ENCODE data around the gene NRCAM.

GRCh38 chr7:108326938-108327337 is 129.3 kb downstream of the NRCAM start:
- TF ChIP-seq, protein P1, sequence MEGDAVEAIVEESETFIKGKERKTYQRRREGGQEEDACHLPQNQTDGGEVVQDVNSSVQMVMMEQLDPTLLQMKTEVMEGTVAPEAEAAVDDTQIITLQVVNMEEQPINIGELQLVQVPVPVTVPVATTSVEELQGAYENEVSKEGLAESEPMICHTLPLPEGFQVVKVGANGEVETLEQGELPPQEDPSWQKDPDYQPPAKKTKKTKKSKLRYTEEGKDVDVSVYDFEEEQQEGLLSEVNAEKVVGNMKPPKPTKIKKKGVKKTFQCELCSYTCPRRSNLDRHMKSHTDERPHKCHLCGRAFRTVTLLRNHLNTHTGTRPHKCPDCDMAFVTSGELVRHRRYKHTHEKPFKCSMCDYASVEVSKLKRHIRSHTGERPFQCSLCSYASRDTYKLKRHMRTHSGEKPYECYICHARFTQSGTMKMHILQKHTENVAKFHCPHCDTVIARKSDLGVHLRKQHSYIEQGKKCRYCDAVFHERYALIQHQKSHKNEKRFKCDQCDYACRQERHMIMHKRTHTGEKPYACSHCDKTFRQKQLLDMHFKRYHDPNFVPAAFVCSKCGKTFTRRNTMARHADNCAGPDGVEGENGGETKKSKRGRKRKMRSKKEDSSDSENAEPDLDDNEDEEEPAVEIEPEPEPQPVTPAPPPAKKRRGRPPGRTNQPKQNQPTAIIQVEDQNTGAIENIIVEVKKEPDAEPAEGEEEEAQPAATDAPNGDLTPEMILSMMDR (optimal IDR thresholded peaks at IDR 0.05 in 1 of 3, IDR thresholded peaks at IDR 0.05 in 1 of 3, conservative IDR thresholded peaks at IDR 0.05 in 1 of 3; ENCODE audit: extremely low read depth in 1 of 3, insufficient read depth in 2 of 3, low read length in 3 of 3), result no peak
- no peak for TF ChIP-seq EZH2 (IDR thresholded peaks at IDR 0.05; ENCODE audit: low read length)

Measured in keratinocyte (primary cell).